ENCODE data around the gene PKP3. TPM values are rescaled to one million over a fixed set of nuclear protein-coding genes. Genes with fewer than 3 reads are reported as not detected.

The PKP3 gene
- total RNA-seq, 2 experiments from 2014 or later, result 0.60 TPM; not detected in 1

GRCh38 chr11:437228-437870, 43.3 kb downstream of the PKP3 start:
- Mint-ChIP-seq H3K4me1 (ENCODE audit: low read depth) (peaks cover 16% of the 10 kb centered on the region), H3K36me3 (ENCODE audit: low read depth) (peaks cover 4% of the 10 kb centered on the region), H3K4me3 (no peak overlapping the region), H3K27me3 (no peaks in the 10 kb centered on the region), H3K27ac (no peak overlapping the region), H3K9me3 (no peaks in the 10 kb centered on the region)
- Histone ChIP-seq H3K27ac (ENCODE audit: low read depth in 1 of 2, low read length in 2 of 2) (no peak overlapping the region), H3K27me3 (ENCODE audit: control insufficient read depth in 1 of 2, insufficient read depth in 2 of 2, low read length in 2 of 2) (no peaks in the 10 kb centered on the region), H3K4me3 (ENCODE audit: low read length) (no peak overlapping the region), H3K9me3 (ENCODE audit: control insufficient read depth in 1 of 2, insufficient read depth in 1 of 2, low read length in 2 of 2) (no peaks in the 10 kb centered on the region), H3K36me3 (ENCODE audit: insufficient read depth, low read length) (peaks cover 10% of the 10 kb centered on the region), H3K4me1 (ENCODE audit: insufficient read depth, low read length) (peaks cover 50% of the 10 kb centered on the region)
- no peak for DNase-seq
- intact Hi-C loops (cut with DNase I, micrococcal nuclease), result no loop called here
- TF ChIP-seq CTCF (IDR thresholded peaks at IDR 0.05), result no peak
- POLR2A ChIA-PET, result no interaction called here
- CTCF ChIA-PET, result no interaction called here
- no peak for ATAC-seq (ENCODE audit: poor library complexity)

DNA sequence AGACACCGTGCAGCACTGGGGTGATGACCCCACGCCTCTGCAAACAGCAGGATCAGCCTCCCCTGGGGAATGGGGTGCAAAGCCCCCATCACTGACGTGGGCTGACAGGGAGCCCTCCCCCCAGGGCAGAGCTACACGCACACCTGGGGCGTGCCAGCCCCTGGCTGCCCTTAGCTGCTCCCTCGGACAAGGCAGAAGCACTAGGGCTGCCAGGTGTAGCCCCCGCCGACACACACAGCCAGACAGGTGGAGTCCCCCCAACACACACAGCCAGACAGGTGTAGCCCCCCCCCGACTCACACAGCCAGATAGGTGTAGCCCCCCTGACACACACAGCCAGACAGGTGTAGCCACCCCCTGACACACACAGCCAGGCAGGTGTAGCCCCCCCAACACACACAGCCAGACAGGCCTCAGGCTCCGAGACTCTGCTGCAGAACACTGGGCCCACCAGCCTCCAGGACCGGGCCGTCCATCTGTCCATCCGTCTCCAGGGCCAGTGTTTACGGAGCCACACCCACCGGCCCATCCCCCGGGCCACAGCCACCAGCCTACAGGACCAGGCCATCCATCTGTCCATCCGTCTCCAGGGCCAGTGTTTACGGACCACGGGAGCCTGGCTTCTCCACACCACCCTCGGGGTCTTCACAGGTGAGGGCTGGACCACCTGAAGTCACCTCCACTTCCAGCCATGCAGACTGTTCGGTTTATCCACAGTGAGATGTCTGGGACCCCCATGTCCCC, 44.3 kb downstream of the PKP3 start:
- Histone ChIP-seq H3K36me3 (ENCODE audit: insufficient read depth, low read length) (peaks cover under 1% of the 10 kb centered on the region), H3K4me1 (ENCODE audit: insufficient read depth, low read length) (peaks cover 56% of the 10 kb centered on the region), H3K4me3 (ENCODE audit: low read length) (no peak overlapping the region), H3K9me3 (ENCODE audit: control insufficient read depth in 1 of 2, insufficient read depth in 1 of 2, low read length in 2 of 2) (no peaks in the 10 kb centered on the region), H3K27ac (ENCODE audit: low read depth in 1 of 2, low read length in 2 of 2) (no peak overlapping the region), H3K27me3 (ENCODE audit: control insufficient read depth in 1 of 2, insufficient read depth in 2 of 2, low read length in 2 of 2) (no peaks in the 10 kb centered on the region)
- intact Hi-C loops (cut with DNase I, micrococcal nuclease), result no loop called here
- Mint-ChIP-seq H3K27me3 (no peaks in the 10 kb centered on the region), H3K9me3 (no peaks in the 10 kb centered on the region), H3K27ac (no peak overlapping the region), H3K4me3 (no peak overlapping the region), H3K36me3 (ENCODE audit: low read depth) (no peaks in the 10 kb centered on the region), H3K4me1 (ENCODE audit: low read depth) (peaks cover 16% of the 10 kb centered on the region)
- POLR2A ChIA-PET, result no interaction called here
- CTCF ChIA-PET, result no interaction called here
- no peak for TF ChIP-seq CTCF (IDR thresholded peaks at IDR 0.05)
- DNase-seq (no peak), ATAC-seq (ENCODE audit: poor library complexity) (no peak)

DNA sequence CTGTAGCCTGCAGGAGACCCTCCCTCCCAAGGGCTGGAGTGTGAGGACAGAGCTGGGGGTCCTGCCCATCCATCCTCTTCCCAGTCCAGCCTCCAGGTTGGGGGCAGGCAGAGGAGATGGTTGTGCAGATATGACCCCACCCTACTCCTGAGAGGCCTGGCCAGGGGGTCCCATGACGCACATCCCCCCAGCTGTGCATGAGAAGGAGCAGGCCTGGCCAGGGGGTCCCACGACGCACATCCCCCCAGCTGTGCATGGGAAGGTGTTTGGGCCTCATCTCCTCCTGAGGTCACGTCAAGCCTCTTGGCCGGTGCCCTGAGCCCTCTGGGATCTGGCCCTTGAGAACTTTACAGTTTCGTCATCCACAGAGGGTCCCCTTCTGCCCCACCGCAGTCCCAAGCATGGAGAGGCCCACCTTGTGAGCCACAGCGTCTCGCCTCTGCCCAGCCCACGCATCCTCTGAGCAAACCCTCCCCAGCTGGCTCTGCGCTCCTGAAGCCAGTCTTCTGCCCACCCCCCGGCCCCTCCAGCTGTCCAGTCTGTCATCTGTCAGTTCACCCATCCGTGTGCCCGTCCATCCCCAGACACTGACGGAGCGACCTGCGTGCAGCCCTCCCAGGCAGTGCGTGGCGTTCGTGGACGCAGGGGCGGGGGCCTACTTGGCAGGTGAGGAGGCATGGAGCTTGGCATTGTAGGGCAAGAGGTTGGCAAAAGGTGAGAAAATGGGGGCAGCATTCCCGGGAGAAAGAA, 45.5 kb downstream of the PKP3 start:
- Mint-ChIP-seq H3K27ac (no peak overlapping the region), H3K9me3 (no peaks in the 10 kb centered on the region), H3K36me3 (ENCODE audit: low read depth) (no peaks in the 10 kb centered on the region), H3K27me3 (no peaks in the 10 kb centered on the region), H3K4me3 (no peak overlapping the region), H3K4me1 (ENCODE audit: low read depth) (peaks cover 16% of the 10 kb centered on the region)
- H3K27me3 ChIP-seq (ENCODE audit: control insufficient read depth in 1 of 2, insufficient read depth in 2 of 2, low read length in 2 of 2), result no peaks in the 10 kb centered on the region
- no peaks in the 10 kb centered on the region for H3K9me3 ChIP-seq (ENCODE audit: control insufficient read depth in 1 of 2, insufficient read depth in 1 of 2, low read length in 2 of 2)
- no peak overlapping the region for H3K4me3 ChIP-seq (ENCODE audit: low read length)
- intact Hi-C loops (cut with DNase I, micrococcal nuclease), result loop anchor here in 1 of 2 experiments (2.0 kb wide), 1 partner anchor 23 kb away; no protein-coding TSS in a partner anchor
- peaks cover 56% of the 10 kb centered on the region for H3K4me1 ChIP-seq (ENCODE audit: insufficient read depth, low read length)
- DNase-seq (no peak), ATAC-seq (ENCODE audit: poor library complexity) (no peak)
- TF ChIP-seq CTCF (IDR thresholded peaks at IDR 0.05), result no peak
- no peak overlapping the region for H3K27ac ChIP-seq (ENCODE audit: low read depth in 1 of 2, low read length in 2 of 2)
- no peaks in the 10 kb centered on the region for H3K36me3 ChIP-seq (ENCODE audit: insufficient read depth, low read length)
- CTCF ChIA-PET, result interaction anchor here (0.7 to 1.9 kb wide), 3 partner anchors 10 to 189 kb away, joined by 3 to 7 read pairs (median 5); partner anchors contain the start of gene PTDSS2
- POLR2A ChIA-PET, result interaction anchor here (0.6 to 2.6 kb wide), 3 partner anchors 14 to 25 kb away, joined by 3 to 13 read pairs (median 3); partner anchors contain the start of gene SIGIRR

Measured in CD4-positive, alpha-beta T cell (primary cell).